ENCODE data around the gene NPTXR.
A peak's percentile ranks its signal among the peaks of the same experiment; 100 is the strongest.

The NPTXR gene

GRCh38 chr22:38853196-38853651, 9.4 kb upstream of the NPTXR start:
- DNase-seq (ENCODE audit: low read depth in 2 of 2) = no peak

- DNase-seq (ENCODE audit: low read depth in 2 of 2) = no peak
Observed at GRCh38 chr22:38852522-38852921, 8.7 kb upstream of the NPTXR start.

GRCh38 chr22:38850941-38851849, 7.4 kb upstream of the NPTXR start:
- no peak for DNase-seq (ENCODE audit: low read depth in 2 of 2)

GRCh38 chr22:38850399-38850798, 6.6 kb upstream of the NPTXR start:
- no peak for DNase-seq (ENCODE audit: low read depth in 2 of 2)

GRCh38 chr22:38849811-38850210, 6.0 kb upstream of the NPTXR start:
- no peak for DNase-seq (ENCODE audit: low read depth in 2 of 2)

- no peak for DNase-seq (ENCODE audit: low read depth in 2 of 2)
Observed at GRCh38 chr22:38846412-38846811, 2.6 kb upstream of the NPTXR start.

- DNase-seq (ENCODE audit: low read depth in 2 of 2) = no peak
Observed at GRCh38 chr22:38845004-38845740, 1.3 kb upstream of the NPTXR start.

- no peak for DNase-seq (ENCODE audit: low read depth in 2 of 2)
Observed at GRCh38 chr22:38844315-38845003, 631 bp upstream of the NPTXR start.

GRCh38 chr22:38843201-38843656, 599 bp downstream of the NPTXR start:
- DNase-seq (ENCODE audit: low read depth in 2 of 2) = peak; percentile 47 to 50

GRCh38 chr22:38842512-38843200, 1.2 kb downstream of the NPTXR start:
- no peak for DNase-seq (ENCODE audit: low read depth in 2 of 2)

- DNase-seq (ENCODE audit: low read depth in 2 of 2) = no peak
Observed at GRCh38 chr22:38841635-38842034, 2.2 kb downstream of the NPTXR start.

- no peak for DNase-seq (ENCODE audit: low read depth in 2 of 2)
Observed at GRCh38 chr22:38841211-38841610, 2.6 kb downstream of the NPTXR start.

GRCh38 chr22:38840129-38840528, 3.7 kb downstream of the NPTXR start:
- DNase-seq (ENCODE audit: low read depth in 2 of 2) = no peak

GRCh38 chr22:38839686-38840085, 4.1 kb downstream of the NPTXR start:
- no peak for DNase-seq (ENCODE audit: low read depth in 2 of 2)

GRCh38 chr22:38837414-38837928, 6.4 kb downstream of the NPTXR start:
- no peak for DNase-seq (ENCODE audit: low read depth in 2 of 2)

GRCh38 chr22:38835888-38836301, 7.9 kb downstream of the NPTXR start:
- DNase-seq (ENCODE audit: low read depth in 2 of 2) = no peak

- DNase-seq (ENCODE audit: low read depth in 2 of 2) = no peak
Observed at GRCh38 chr22:38834991-38835390, 8.8 kb downstream of the NPTXR start.

GRCh38 chr22:38834215-38834953, 9.4 kb downstream of the NPTXR start:
- DNase-seq (ENCODE audit: low read depth in 2 of 2) = no peak

- no peak for DNase-seq (ENCODE audit: low read depth in 2 of 2)
Observed at GRCh38 chr22:38833061-38833460, 10.8 kb downstream of the NPTXR start.
